ENCODE results near the gene ZBTB20. TPM values are rescaled to one million over a fixed set of nuclear protein-coding genes. Genes with fewer than 3 reads are reported as not detected.

The ZBTB20 gene
- total RNA-seq, 3 donors from 2014 or later = 62.9 to 150 (median 109) TPM

DNA sequence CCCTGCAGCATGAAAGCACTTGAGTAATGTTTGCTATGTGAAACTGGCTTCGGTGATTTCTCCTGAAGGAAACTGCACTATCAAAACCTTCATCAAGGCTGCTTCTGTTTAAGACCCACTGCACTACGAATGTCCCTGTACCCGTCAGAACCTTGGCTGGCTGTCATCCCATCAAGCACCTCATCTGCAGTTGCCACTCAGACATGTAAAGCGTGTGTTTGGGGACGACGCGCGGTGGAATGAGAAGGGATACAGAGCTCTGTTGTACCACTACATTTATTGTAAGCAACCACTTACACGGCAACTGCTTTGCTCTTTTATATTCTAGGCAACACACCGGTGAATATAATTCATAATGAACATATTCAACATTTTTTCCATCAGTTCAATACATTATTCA is 705.7 kb downstream of the ZBTB20 start:
- H3K4me3 ChIP-seq = no peak overlapping the region

DNA sequence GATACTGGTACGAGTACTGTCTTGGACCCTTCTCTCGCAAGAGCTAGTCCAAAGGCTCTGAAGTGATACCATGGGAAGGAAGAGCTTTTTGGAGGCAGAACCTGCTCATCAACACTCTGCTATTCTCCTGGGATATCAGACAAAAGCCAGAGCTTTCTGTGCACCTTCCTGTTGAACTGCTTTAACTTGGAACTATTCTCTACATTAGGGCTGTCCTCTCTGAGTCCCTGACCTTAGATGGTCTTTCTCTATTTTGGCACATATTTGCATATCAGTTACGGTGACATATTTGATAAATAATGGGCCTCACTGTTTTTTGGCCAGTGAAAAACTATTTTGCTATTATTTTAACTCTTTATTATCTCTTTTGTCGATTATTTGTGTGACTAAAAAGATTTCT is 706.4 kb downstream of the ZBTB20 start:
- intact Hi-C loops (cut with DNase I; ENCODE audit: low total_unique reads) = no loop called here
- Histone ChIP-seq H3K9me3 (no peaks in the 10 kb centered on the region), H3K27ac (no peak overlapping the region), H3K4me1 (peaks cover 0 to 10% of the 10 kb centered on the region in 2 donors), H3K4me3 (no peak overlapping the region), H3K36me3 (no peaks in the 10 kb centered on the region), H3K27me3 (no peaks in the 10 kb centered on the region)
- no peak for DNase-seq (ENCODE audit: low spot score in 2 of 2)
- TF ChIP-seq POLR2AphosphoS5 (IDR thresholded peaks at IDR 0.05) = no peak
- TF ChIP-seq, protein P1, sequence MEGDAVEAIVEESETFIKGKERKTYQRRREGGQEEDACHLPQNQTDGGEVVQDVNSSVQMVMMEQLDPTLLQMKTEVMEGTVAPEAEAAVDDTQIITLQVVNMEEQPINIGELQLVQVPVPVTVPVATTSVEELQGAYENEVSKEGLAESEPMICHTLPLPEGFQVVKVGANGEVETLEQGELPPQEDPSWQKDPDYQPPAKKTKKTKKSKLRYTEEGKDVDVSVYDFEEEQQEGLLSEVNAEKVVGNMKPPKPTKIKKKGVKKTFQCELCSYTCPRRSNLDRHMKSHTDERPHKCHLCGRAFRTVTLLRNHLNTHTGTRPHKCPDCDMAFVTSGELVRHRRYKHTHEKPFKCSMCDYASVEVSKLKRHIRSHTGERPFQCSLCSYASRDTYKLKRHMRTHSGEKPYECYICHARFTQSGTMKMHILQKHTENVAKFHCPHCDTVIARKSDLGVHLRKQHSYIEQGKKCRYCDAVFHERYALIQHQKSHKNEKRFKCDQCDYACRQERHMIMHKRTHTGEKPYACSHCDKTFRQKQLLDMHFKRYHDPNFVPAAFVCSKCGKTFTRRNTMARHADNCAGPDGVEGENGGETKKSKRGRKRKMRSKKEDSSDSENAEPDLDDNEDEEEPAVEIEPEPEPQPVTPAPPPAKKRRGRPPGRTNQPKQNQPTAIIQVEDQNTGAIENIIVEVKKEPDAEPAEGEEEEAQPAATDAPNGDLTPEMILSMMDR (IDR thresholded peaks at IDR 0.05) = no peak
- no peak for TF ChIP-seq POLR2A (IDR thresholded peaks at IDR 0.05)

More for the DNA sequence above, 705.7 kb downstream of the ZBTB20 start:
- H3K27ac ChIP-seq = no peak overlapping the region
- no peaks in the 10 kb centered on the region for H3K36me3 ChIP-seq
- no peaks in the 10 kb centered on the region for H3K9me3 ChIP-seq
- no peaks in the 10 kb centered on the region for H3K27me3 ChIP-seq
- no peak for TF ChIP-seq POLR2AphosphoS5 (IDR thresholded peaks at IDR 0.05)
- TF ChIP-seq, protein P1 (IDR thresholded peaks at IDR 0.05) = no peak
- intact Hi-C loops (cut with DNase I; ENCODE audit: low total_unique reads) = no loop called here
- no peak for DNase-seq (ENCODE audit: low spot score in 2 of 2)
- H3K4me1 ChIP-seq = peaks cover 0 to 15% of the 10 kb centered on the region in 2 donors

DNA sequence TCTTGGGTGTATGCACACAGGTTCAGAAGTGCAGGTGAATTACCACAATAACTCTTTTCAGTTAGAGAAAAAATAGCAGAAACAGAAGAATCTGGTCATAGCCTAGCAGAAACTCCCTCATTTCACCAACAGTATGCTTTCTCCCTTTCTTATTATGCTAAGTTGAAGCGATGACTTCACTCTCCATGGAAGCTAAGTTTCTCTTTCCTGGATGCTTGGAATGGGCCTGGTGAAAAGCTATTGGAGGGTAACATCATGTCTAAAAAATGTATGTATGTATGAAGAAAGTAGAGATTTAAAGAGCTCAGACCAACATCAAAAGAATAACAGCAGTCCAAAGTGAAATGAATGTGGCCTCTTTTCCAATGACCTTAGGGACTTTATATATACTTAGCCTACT is 707.8 kb downstream of the ZBTB20 start:
- no peaks in the 10 kb centered on the region for H3K9me3 ChIP-seq
- no peaks in the 10 kb centered on the region for H3K36me3 ChIP-seq
- TF ChIP-seq POLR2AphosphoS5 (IDR thresholded peaks at IDR 0.05) = no peak
- no peak for TF ChIP-seq POLR2A (IDR thresholded peaks at IDR 0.05)
- TF ChIP-seq, protein P1 (IDR thresholded peaks at IDR 0.05) = no peak
- no peak overlapping the region for H3K27ac ChIP-seq
- no peak overlapping the region for H3K4me3 ChIP-seq
- no peak for DNase-seq (ENCODE audit: low spot score in 2 of 2)
- H3K4me1 ChIP-seq = peaks cover 0 to 10% of the 10 kb centered on the region in 2 donors
- intact Hi-C loops (cut with DNase I; ENCODE audit: low total_unique reads) = no loop called here
- H3K27me3 ChIP-seq = no peaks in the 10 kb centered on the region

DNA sequence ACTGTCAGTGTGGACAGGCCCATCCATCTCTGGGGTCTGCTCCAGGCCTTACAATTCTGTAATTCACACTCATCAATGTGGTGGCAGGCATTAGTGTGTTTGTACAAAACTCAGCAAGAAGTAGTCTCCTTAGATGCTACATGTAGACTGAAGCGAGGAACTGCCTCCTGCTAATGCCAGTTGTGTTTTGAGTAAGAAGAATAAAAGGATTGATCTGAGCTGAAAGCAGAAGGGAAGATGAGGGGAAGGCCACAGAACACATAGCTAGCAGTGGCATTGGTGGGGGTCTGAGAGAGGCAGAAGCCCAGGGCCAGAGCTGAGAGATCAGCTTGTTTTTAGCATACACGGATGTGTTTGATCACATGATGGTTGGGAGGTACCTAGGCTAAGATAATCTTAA is 709.2 kb downstream of the ZBTB20 start:
- Histone ChIP-seq H3K9me3 (no peaks in the 10 kb centered on the region), H3K27me3 (no peaks in the 10 kb centered on the region), H3K4me3 (no peak overlapping the region), H3K4me1 (peaks cover 0 to 10% of the 10 kb centered on the region in 2 donors), H3K36me3 (no peaks in the 10 kb centered on the region), H3K27ac (no peak overlapping the region)
- DNase-seq (ENCODE audit: low spot score in 2 of 2) = no peak
- TF ChIP-seq POLR2AphosphoS5 (IDR thresholded peaks at IDR 0.05) = no peak
- no peak for TF ChIP-seq POLR2A (IDR thresholded peaks at IDR 0.05)
- TF ChIP-seq, protein P1 (IDR thresholded peaks at IDR 0.05) = no peak
- intact Hi-C loops (cut with DNase I; ENCODE audit: low total_unique reads) = no loop called here

DNA sequence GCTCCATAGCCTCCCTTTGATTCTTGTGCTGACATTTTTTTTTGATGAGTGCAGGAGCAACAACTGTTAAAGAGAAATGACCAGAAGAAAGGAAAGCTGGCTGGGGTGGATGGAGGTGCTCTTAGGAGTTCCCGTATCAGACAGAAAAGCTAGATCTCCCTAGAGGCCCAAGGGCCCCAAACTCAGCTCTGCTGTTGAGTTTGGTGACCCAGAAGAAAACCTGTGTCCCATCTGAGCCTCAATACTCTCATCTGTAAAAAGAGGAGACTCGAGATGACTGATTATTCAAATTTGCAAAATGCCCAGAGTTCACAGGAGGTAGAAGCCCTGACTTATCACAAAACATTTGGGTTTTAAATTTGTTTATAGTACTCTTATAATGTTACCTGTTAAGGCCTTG is 710.9 kb downstream of the ZBTB20 start:
- Histone ChIP-seq H3K36me3 (no peaks in the 10 kb centered on the region), H3K27me3 (no peaks in the 10 kb centered on the region), H3K4me1 (peaks cover 0 to 5% of the 10 kb centered on the region in 2 donors), H3K9me3 (no peaks in the 10 kb centered on the region), H3K4me3 (no peak overlapping the region), H3K27ac (no peak overlapping the region)
- TF ChIP-seq POLR2AphosphoS5 (IDR thresholded peaks at IDR 0.05) (no peak), POLR2A (IDR thresholded peaks at IDR 0.05) (no peak)
- TF ChIP-seq, protein P1 (IDR thresholded peaks at IDR 0.05) = no peak
- intact Hi-C loops (cut with DNase I; ENCODE audit: low total_unique reads) = no loop called here
- no peak for DNase-seq (ENCODE audit: low spot score in 2 of 2)
